ENCODE measurements around the gene TMEM131L.

TMEM131L gene

DNA sequence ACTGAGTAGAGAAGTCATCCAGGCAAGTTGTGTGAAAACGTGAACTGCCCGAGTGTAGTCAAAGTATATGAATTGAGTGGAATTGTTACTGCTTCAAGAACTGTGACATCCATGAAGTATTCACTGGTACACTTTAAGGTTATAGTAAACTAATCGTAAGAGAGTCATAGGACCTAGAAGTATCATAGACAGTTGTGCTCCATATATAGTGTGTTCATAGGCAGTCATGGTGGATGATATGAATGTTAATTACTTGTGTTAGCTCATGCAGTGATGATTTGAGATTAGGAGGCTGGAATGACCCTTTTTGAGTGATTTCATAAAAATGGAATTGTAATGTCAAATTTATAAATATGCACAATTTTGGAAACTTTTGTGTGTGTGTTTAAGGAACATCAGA, 136.6 kb downstream of the TMEM131L start:
- TF ChIP-seq ZBTB7A (IDR thresholded peaks at IDR 0.05; ENCODE audit: low read depth) (no peak), FOXM1 (IDR thresholded peaks at IDR 0.05; ENCODE audit: borderline replicate concordance, low read depth) (no peak), EGR1 (IDR thresholded peaks at IDR 0.05) (no peak), YY1 (IDR thresholded peaks at IDR 0.05; ENCODE audit: low read depth) (no peak), NFIC (IDR thresholded peaks at IDR 0.05) (no peak), CEBPB (IDR thresholded peaks at IDR 0.05) (no peak)

DNA sequence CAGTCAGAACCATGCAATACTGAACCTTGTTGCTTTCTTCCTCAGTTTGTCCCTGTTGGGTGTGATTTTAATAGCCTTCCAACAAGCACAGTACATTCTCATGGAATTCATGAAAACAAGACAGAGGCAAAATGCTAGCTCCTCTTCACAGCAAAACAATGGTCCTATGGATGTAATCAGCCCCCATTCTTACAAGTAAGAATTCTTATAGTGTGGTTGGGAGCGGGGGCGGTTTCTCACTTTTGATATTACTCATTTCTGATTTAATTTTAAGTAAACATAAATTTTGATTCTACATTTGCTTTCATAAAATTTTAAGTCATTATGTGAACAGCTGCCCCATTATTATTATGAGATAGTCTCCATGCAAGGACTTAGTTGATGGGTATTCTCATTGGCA, 137.1 kb downstream of the TMEM131L start:
- TF ChIP-seq TCF12 (IDR thresholded peaks at IDR 0.05; ENCODE audit: low read depth) (no peak), YY1 (IDR thresholded peaks at IDR 0.05; ENCODE audit: low read depth) (no peak), FOXM1 (IDR thresholded peaks at IDR 0.05; ENCODE audit: borderline replicate concordance, low read depth) (no peak), EGR1 (IDR thresholded peaks at IDR 0.05) (no peak), CEBPB (IDR thresholded peaks at IDR 0.05) (no peak), EP300 (IDR thresholded peaks at IDR 0.05; ENCODE audit: borderline replicate concordance) (no peak), TAF1 (IDR thresholded peaks at IDR 0.05; ENCODE audit: low read depth) (no peak)
- TF ChIP-seq, protein P1, sequence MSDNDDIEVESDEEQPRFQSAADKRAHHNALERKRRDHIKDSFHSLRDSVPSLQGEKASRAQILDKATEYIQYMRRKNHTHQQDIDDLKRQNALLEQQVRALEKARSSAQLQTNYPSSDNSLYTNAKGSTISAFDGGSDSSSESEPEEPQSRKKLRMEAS (IDR thresholded peaks at IDR 0.05) = no peak
- TF ChIP-seq, protein P2, sequence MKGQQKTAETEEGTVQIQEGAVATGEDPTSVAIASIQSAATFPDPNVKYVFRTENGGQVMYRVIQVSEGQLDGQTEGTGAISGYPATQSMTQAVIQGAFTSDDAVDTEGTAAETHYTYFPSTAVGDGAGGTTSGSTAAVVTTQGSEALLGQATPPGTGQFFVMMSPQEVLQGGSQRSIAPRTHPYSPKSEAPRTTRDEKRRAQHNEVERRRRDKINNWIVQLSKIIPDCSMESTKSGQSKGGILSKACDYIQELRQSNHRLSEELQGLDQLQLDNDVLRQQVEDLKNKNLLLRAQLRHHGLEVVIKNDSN (IDR thresholded peaks at IDR 0.05) = no peak

DNA sequence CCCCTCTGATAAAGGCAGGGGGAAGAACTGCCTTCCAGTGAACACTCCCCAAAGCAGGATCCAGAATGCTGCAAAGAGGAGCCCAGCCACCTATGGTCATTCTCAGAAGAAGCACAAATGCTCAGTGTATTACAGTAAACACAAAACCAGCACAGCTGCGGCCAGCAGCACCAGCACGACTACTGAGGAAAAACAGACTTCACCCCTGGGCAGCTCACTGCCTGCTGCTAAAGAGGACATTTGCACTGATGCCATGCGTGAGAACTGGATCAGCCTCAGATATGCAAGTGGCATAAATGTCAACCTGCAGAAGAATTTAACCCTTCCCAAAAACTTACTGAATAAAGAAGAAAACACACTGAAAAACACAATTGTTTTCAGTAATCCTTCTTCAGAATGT, 137.7 kb downstream of the TMEM131L start:
- TF ChIP-seq TEAD4 (IDR thresholded peaks at IDR 0.05) = no peak
- TF ChIP-seq RAD21 (IDR thresholded peaks at IDR 0.05; ENCODE audit: low read depth) = no peak
- TF ChIP-seq ZBTB7A (IDR thresholded peaks at IDR 0.05; ENCODE audit: low read depth) = no peak
- no peak for TF ChIP-seq CEBPB (IDR thresholded peaks at IDR 0.05)
- TF ChIP-seq, protein P2 (IDR thresholded peaks at IDR 0.05) = no peak
- no peak for TF ChIP-seq CREB1 (IDR thresholded peaks at IDR 0.05; ENCODE audit: low read depth)
- no peak for TF ChIP-seq FOXM1 (IDR thresholded peaks at IDR 0.05; ENCODE audit: borderline replicate concordance, low read depth)
- TF ChIP-seq YY1 (IDR thresholded peaks at IDR 0.05; ENCODE audit: low read depth) = no peak
- TF ChIP-seq NFIC (IDR thresholded peaks at IDR 0.05) = no peak
- TF ChIP-seq, protein P1 (IDR thresholded peaks at IDR 0.05) = no peak
- TF ChIP-seq, protein P3, sequence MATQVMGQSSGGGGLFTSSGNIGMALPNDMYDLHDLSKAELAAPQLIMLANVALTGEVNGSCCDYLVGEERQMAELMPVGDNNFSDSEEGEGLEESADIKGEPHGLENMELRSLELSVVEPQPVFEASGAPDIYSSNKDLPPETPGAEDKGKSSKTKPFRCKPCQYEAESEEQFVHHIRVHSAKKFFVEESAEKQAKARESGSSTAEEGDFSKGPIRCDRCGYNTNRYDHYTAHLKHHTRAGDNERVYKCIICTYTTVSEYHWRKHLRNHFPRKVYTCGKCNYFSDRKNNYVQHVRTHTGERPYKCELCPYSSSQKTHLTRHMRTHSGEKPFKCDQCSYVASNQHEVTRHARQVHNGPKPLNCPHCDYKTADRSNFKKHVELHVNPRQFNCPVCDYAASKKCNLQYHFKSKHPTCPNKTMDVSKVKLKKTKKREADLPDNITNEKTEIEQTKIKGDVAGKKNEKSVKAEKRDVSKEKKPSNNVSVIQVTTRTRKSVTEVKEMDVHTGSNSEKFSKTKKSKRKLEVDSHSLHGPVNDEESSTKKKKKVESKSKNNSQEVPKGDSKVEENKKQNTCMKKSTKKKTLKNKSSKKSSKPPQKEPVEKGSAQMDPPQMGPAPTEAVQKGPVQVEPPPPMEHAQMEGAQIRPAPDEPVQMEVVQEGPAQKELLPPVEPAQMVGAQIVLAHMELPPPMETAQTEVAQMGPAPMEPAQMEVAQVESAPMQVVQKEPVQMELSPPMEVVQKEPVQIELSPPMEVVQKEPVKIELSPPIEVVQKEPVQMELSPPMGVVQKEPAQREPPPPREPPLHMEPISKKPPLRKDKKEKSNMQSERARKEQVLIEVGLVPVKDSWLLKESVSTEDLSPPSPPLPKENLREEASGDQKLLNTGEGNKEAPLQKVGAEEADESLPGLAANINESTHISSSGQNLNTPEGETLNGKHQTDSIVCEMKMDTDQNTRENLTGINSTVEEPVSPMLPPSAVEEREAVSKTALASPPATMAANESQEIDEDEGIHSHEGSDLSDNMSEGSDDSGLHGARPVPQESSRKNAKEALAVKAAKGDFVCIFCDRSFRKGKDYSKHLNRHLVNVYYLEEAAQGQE (IDR thresholded peaks at IDR 0.05; ENCODE audit: low read depth) = no peak
- TF ChIP-seq EP300 (IDR thresholded peaks at IDR 0.05; ENCODE audit: borderline replicate concordance) = no peak
- TF ChIP-seq EGR1 (IDR thresholded peaks at IDR 0.05) = no peak
- TF ChIP-seq TAF1 (IDR thresholded peaks at IDR 0.05; ENCODE audit: low read depth) = no peak
- TF ChIP-seq TCF12 (IDR thresholded peaks at IDR 0.05; ENCODE audit: low read depth) = no peak

DNA sequence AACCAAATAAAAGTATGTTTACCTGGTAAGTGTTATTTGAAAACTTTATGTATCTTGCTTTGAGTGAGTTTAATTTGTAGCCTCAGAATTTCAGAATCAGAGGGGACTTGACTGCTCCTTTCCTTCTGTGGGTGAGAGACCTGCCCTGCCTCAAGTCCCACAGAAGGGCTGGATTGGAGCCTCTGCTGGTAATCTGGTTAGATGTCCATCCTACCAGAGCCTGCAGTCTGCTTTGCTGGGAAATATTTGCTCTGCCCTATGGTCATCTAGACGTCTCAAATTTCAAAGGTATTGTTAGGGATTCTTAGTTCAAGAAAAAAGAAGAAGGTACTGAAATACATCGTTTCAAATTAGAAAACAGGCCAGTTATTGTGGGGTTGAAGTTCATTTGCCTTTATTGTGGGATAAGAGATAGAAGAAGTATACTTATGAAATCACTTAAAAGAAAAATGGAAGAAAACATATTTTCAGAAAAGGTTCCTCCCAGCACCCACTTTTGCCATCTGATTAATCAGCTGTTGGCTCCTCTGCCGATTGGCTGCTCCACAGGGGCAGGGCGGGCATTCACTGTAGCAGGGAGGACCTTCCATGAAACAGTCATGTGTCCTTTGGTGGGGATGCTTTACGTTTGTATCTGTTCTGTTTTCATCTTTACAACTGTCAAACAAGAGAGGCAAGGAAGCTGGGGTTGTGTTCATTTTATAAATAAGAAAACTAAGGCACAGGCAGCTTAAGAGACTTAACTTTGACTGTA, 144.6 kb downstream of the TMEM131L start:
- TF ChIP-seq TEAD4 (IDR thresholded peaks at IDR 0.05) = no peak
- TF ChIP-seq, protein P2 (IDR thresholded peaks at IDR 0.05) = no peak
- TF ChIP-seq EGR1 (IDR thresholded peaks at IDR 0.05) = no peak
- no peak for TF ChIP-seq CREB1 (IDR thresholded peaks at IDR 0.05; ENCODE audit: low read depth)
- TF ChIP-seq CEBPB (IDR thresholded peaks at IDR 0.05) = no peak
- TF ChIP-seq TAF1 (IDR thresholded peaks at IDR 0.05; ENCODE audit: low read depth) = no peak
- no peak for TF ChIP-seq FOXM1 (IDR thresholded peaks at IDR 0.05; ENCODE audit: borderline replicate concordance, low read depth)
- TF ChIP-seq, protein P3 (IDR thresholded peaks at IDR 0.05; ENCODE audit: low read depth) = no peak
- TF ChIP-seq, protein P1 (IDR thresholded peaks at IDR 0.05) = no peak
- TF ChIP-seq RAD21 (IDR thresholded peaks at IDR 0.05; ENCODE audit: low read depth) = no peak
- TF ChIP-seq NFIC (IDR thresholded peaks at IDR 0.05) = no peak
- TF ChIP-seq ZBTB7A (IDR thresholded peaks at IDR 0.05; ENCODE audit: low read depth) = no peak
- no peak for TF ChIP-seq EP300 (IDR thresholded peaks at IDR 0.05; ENCODE audit: borderline replicate concordance)
- TF ChIP-seq TCF12 (IDR thresholded peaks at IDR 0.05; ENCODE audit: low read depth) = no peak
- TF ChIP-seq YY1 (IDR thresholded peaks at IDR 0.05; ENCODE audit: low read depth) = no peak

DNA sequence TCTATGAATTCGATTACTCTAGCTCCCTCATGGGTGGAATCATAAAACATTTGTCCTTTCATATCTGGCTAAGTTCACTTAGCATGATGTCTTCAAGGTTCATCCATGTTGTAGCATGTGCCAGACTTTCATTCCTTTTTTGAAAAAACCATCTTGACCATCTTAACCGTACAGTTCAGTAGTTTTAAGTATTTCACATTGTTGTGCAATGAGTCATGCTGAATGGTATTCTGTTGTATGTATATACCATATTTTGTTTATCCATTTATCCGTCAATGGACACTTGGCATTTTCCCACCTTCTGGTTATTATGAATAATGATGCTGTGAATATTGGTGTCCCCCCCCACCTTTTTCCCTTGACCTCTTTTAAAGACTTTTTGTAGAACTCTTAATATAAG, 145.5 kb downstream of the TMEM131L start:
- TF ChIP-seq CEBPB (IDR thresholded peaks at IDR 0.05) (0 out of 2 replicates have a peak, but pooled peaks have one; percentile 25), EP300 (IDR thresholded peaks at IDR 0.05; ENCODE audit: borderline replicate concordance) (no peak), TEAD4 (IDR thresholded peaks at IDR 0.05) (peak; percentile 70)

All from Ishikawa (cell line).